Activated B cell treated with CpG ODN at 0.5 μM for 24 hours (primary cell): ENCODE data around the gene RAB22A. TPM values are rescaled to one million over a fixed set of nuclear protein-coding genes. Genes with fewer than 3 reads are reported as not detected.

Experiments
- ATAC-seq: fragments of 200-7000 bp; cut with Tn5 transposase; one replicate; pipeline ENCODE4 v1.10.0; 2021; ENCODE audit warnings: low read depth, mild to moderate bottlenecking, moderate library complexity
- CTCF ChIA-PET: fragments of 350-600 bp; sonication (Branson Sonifier 250); formaldehyde crosslinking; loops from one replicate; lab custom pipeline; 2021; ENCODE audit warnings: antibody characterized with exemption; lab: Charles Lee
- POLR2A ChIA-PET: fragments of 350-600 bp; sonication (Branson Sonifier 250); formaldehyde crosslinking; loops from one replicate; lab custom pipeline; 2021; ENCODE audit warnings: antibody characterized with exemption; lab: Charles Lee
- DNase-seq: peaks from one replicate; pipeline ENCODE4 v3.0.0; 2022
- H3K27ac Mint-ChIP-seq: one replicate; pipeline ENCODE4 v1.8.0; 2020; ENCODE audit warnings: mixed read lengths
- H3K27me3 Mint-ChIP-seq: one replicate; pipeline ENCODE4 v1.8.0; 2021; ENCODE audit warnings: mixed read lengths
- H3K36me3 Mint-ChIP-seq: one replicate; pipeline ENCODE4 v1.8.0; 2021; ENCODE audit warnings: low read depth, mixed read lengths
- H3K4me1 Mint-ChIP-seq: one replicate; pipeline ENCODE4 v1.8.0; 2021; ENCODE audit warnings: mixed read lengths
- H3K4me3 Mint-ChIP-seq: one replicate; pipeline ENCODE4 v1.8.0; 2020; ENCODE audit warnings: mild to moderate bottlenecking, mixed read lengths
- H3K9me3 Mint-ChIP-seq: one replicate; pipeline ENCODE4 v1.8.0; 2020; ENCODE audit warnings: mixed read lengths
- CTCF ChIP-seq: fragments of 200-600 bp; IDR thresholded peaks from one replicate; pipeline ENCODE4 v1.8.0; 2022; ENCODE audit warnings: antibody characterized with exemption, mild to moderate bottlenecking
- intact Hi-C: fragments of 100-400 bp; cut with micrococcal nuclease; formaldehyde crosslinking; loops from one replicate; pipeline ENCODE4 v1.15.1; 2024
- total RNA-seq: library from RNA; stranded (reverse); gene quantifications from 2 replicates; pipeline ENCODE4 v1.2.3, GENCODE V29; 2022

Gene RAB22A
- total RNA-seq, 1 donor from 2014 or later: 15.7 TPM

GRCh38 chr20:58389324-58389967 lies 79.9 kb downstream of the RAB22A start:
- no peak for TF ChIP-seq CTCF
- Mint-ChIP-seq H3K9me3 (no peaks in the 10 kb centered on the region), H3K27ac (peak overlapping the region; percentile 85), H3K4me3 (peak overlapping the region; percentile 91), H3K36me3 (peaks cover 28% of the 10 kb centered on the region), H3K27me3 (no peaks in the 10 kb centered on the region), H3K4me1 (peaks cover 42% of the 10 kb centered on the region)
- POLR2A ChIA-PET: interaction anchor here (0.5 to 1.8 kb wide), 15 partner anchors 13 to 1920 kb away, joined by 3 to 45 read pairs (median 4); partner anchors contain the start of genes ATP5F1E, RAB22A, RTF2 and STX16
- CTCF ChIA-PET: interaction anchor here (1.3 to 1.8 kb wide), 2 partner anchors 9 to 69 kb away, joined by 3 to 6 read pairs; no protein-coding TSS in a partner anchor
- intact Hi-C loops: loop anchor here (1.0 to 10.0 kb wide), 8 partner anchors 13 to 1997 kb away; partner anchors contain the start of genes AURKA, CSTF1, RAB22A and RAE1
- DNase-seq (no peak), ATAC-seq (peak; percentile 15)

- ChIA-PET POLR2A (interaction anchor here (1.3 to 1.8 kb wide), 3 partner anchors 80 to 1921 kb away, joined by 4 to 18 read pairs (median 18); partner anchors contain the start of genes RAB22A and RTF2), CTCF (interaction anchor here (1.8 kb wide), 1 partner anchor 69 kb away, joined by 6 read pairs; no protein-coding TSS in a partner anchor)
- H3K4me3 Mint-ChIP-seq: peak overlapping the region; percentile 91
- TF ChIP-seq CTCF: no peak
- H3K27me3 Mint-ChIP-seq: no peaks in the 10 kb centered on the region
- peak overlapping the region; percentile 85 for H3K27ac Mint-ChIP-seq
- H3K36me3 Mint-ChIP-seq: peaks cover 32% of the 10 kb centered on the region
- intact Hi-C loops: loop anchor here (1.0 to 10.0 kb wide), 8 partner anchors 13 to 1998 kb away; partner anchors contain the start of genes AURKA, CSTF1, RAB22A and RAE1
- H3K4me1 Mint-ChIP-seq: peaks cover 46% of the 10 kb centered on the region
- ATAC-seq (no peak), DNase-seq (no peak)
- no peaks in the 10 kb centered on the region for H3K9me3 Mint-ChIP-seq
Measured at GRCh38 chr20:58389968-58390658, 80.6 kb downstream of the RAB22A start.

- peak overlapping the region; percentile 91 for H3K4me3 Mint-ChIP-seq
- CTCF ChIA-PET: no interaction called here
- peaks cover 49% of the 10 kb centered on the region for H3K4me1 Mint-ChIP-seq
- ATAC-seq: no peak
- peaks cover 32% of the 10 kb centered on the region for H3K36me3 Mint-ChIP-seq
- H3K27ac Mint-ChIP-seq: peak overlapping the region; percentile 85
- POLR2A ChIA-PET: interaction anchor here (1.1 kb wide), 1 partner anchor 276 kb away, joined by 6 read pairs; no protein-coding TSS in a partner anchor
- H3K27me3 Mint-ChIP-seq: no peaks in the 10 kb centered on the region
- intact Hi-C loops: no loop called here
- no peaks in the 10 kb centered on the region for H3K9me3 Mint-ChIP-seq
- no peak for DNase-seq
- TF ChIP-seq CTCF: no peak
Measured at GRCh38 chr20:58390659-58391035, 81.1 kb downstream of the RAB22A start.

DNA sequence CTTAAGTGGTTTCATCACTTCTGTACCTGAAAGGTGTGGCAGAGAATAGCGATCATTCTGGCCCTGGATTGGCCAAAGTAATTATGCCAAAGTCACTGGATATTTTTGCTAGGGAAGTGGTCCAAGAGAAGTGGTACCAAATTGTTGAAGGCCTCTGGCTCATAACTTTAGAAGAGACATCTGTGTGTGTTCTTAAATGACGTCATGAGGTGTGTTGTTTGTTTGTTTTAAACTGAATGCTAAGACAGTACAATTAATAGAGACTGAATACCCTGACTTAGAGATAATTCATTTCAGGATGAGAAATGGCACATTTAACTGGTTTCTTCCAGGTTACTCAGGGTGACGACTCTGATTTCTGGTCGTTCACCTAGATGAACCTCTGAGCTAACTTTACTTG lies 82.8 kb downstream of the RAB22A start:
- POLR2A ChIA-PET: no interaction called here

More for the DNA sequence above, 82.8 kb downstream of the RAB22A start:
- Mint-ChIP-seq H3K36me3 (peaks cover 32% of the 10 kb centered on the region), H3K27me3 (no peaks in the 10 kb centered on the region), H3K9me3 (no peaks in the 10 kb centered on the region), H3K27ac (no peak overlapping the region), H3K4me3 (peak overlapping the region; percentile 32), H3K4me1 (peaks cover 58% of the 10 kb centered on the region)
- no peak for ATAC-seq
- no peak for TF ChIP-seq CTCF
- DNase-seq: no peak
- CTCF ChIA-PET: no interaction called here
- intact Hi-C loops: no loop called here
